HG03354 (cell line): Measurements from ENCODE around the gene PACS2.
"Not testable (repeated sequence)": the region's sequence is repeated elsewhere in the genome, so short reads cannot be mapped to it uniquely, and the experiment has no call there.

ENCODE experiments used
- ATAC-seq: cut with Tn5 transposase; IDR thresholded peaks from one replicate; pipeline ENCODE4 v1.9.1; 2021; ENCODE audit warnings: mild to moderate bottlenecking; ENCODE audit not compliant: unreplicated experiment, poor library complexity, severe bottlenecking

PACS2 gene

GRCh38 chr14:105313381-105314286 lies 914 bp upstream of the PACS2 start:
- peak; percentile 10 for ATAC-seq

- ATAC-seq: peak; percentile 9
Measured at GRCh38 chr14:105315211-105315721, 718 bp downstream of the PACS2 start.

GRCh38 chr14:105315941-105316576 lies 1.5 kb downstream of the PACS2 start:
- ATAC-seq: no peak

- no peak for ATAC-seq
Measured at GRCh38 chr14:105316577-105316941, 2.0 kb downstream of the PACS2 start.

GRCh38 chr14:105316968-105317510 lies 2.5 kb downstream of the PACS2 start:
- no peak for ATAC-seq

- no peak for ATAC-seq
Measured at GRCh38 chr14:105317546-105317945, 3.0 kb downstream of the PACS2 start.

GRCh38 chr14:105322791-105323556 lies 8.4 kb downstream of the PACS2 start:
- ATAC-seq: no peak

GRCh38 chr14:105323663-105324062 lies 9.1 kb downstream of the PACS2 start:
- ATAC-seq: no peak

GRCh38 chr14:105324080-105324778 lies 9.7 kb downstream of the PACS2 start:
- no peak for ATAC-seq

- ATAC-seq: no peak
Measured at GRCh38 chr14:105324871-105325270, 10.3 kb downstream of the PACS2 start.

GRCh38 chr14:105325303-105325702 lies 10.8 kb downstream of the PACS2 start:
- no peak for ATAC-seq

- ATAC-seq: no peak
Measured at GRCh38 chr14:105325716-105326567, 11.4 kb downstream of the PACS2 start.

GRCh38 chr14:105326568-105326867 lies 12.0 kb downstream of the PACS2 start:
- ATAC-seq: no peak

- ATAC-seq: no peak
Measured at GRCh38 chr14:105326891-105327694, 12.5 kb downstream of the PACS2 start.

- ATAC-seq: not testable (repeated sequence)
Measured at GRCh38 chr14:105327695-105328045, 13.1 kb downstream of the PACS2 start.

GRCh38 chr14:105328070-105328677 lies 13.6 kb downstream of the PACS2 start:
- ATAC-seq: no peak

- ATAC-seq: no peak
Measured at GRCh38 chr14:105328678-105329390, 14.3 kb downstream of the PACS2 start.
